Neural crest cell (in vitro differentiated cells): ENCODE data around the gene TGFBR3. TPM values are rescaled to one million over a fixed set of nuclear protein-coding genes. Genes with fewer than 3 reads are reported as not detected.
A peak's percentile ranks its signal among the peaks of the same experiment; 100 is the strongest.

Experiments used
- DNase-seq: peaks from one replicate; pipeline ENCODE4 v3.0.0; 2021; ENCODE audit warnings: low read depth, mixed read lengths, low spot score
- H3K27ac Mint-ChIP-seq: one replicate; pipeline ENCODE4 v1.8.0; 2021; ENCODE audit warnings: mild to moderate bottlenecking, mixed read lengths; ENCODE audit not compliant: unreplicated experiment
- H3K27me3 Mint-ChIP-seq: 2 replicates; pipeline ENCODE4 v1.8.0; 2021; ENCODE audit warnings: low read depth, mild to moderate bottlenecking, mixed read lengths
- H3K36me3 Mint-ChIP-seq: 2 replicates; pipeline ENCODE4 v1.8.0; 2021; ENCODE audit warnings: low read depth, mild to moderate bottlenecking, mixed read lengths
- H3K4me1 Mint-ChIP-seq: 2 replicates; pipeline ENCODE4 v1.8.0; 2021; ENCODE audit warnings: mixed read lengths
- H3K4me3 Mint-ChIP-seq: one replicate; pipeline ENCODE4 v1.8.0; 2021; ENCODE audit warnings: mild to moderate bottlenecking, mixed read lengths
- H3K9me3 Mint-ChIP-seq: 2 replicates; pipeline ENCODE4 v1.8.0; 2021; ENCODE audit warnings: mixed read lengths
- total RNA-seq: library from RNA; stranded (reverse); gene quantifications from 2 replicates; pipeline ENCODE4 v1.2.1, GENCODE V29; 2021
- TF ChIP-seq, protein P1 (sequence below): fragments of 200-600 bp; sonication (generic); conservative IDR thresholded peaks from 2 replicates; pipeline ENCODE4 v1.5.0; 2021; ENCODE audit warnings: antibody characterized with exemption, mild to moderate bottlenecking

Gene TGFBR3
- total RNA-seq, 1 donor from 2014 or later: 15.1 TPM

DNA sequence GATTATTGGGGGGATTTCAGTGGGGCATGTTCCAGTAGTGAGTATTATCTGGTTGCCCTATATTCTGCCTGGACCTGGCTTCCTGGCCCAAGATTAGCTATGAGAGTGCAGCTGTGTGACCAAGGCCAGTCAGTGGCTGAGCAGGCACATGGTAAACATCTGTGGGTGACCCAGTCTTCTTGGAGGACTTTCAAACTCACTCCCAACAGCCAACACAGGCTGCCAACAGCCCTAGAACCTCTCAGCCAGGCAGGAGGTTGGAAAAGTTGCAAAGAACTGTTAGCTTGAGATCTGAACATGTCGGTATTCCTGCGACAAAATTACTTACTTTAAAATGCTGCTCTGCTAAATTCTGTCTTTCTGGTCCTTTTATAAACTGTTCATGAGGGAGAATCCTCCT lies 192.4 kb downstream of the TGFBR3 start:
- Mint-ChIP-seq H3K4me3 (no peak overlapping the region), H3K27ac (no peak overlapping the region), H3K36me3 (peaks cover 18% of the 10 kb centered on the region), H3K4me1 (peaks cover 48% of the 10 kb centered on the region), H3K9me3 (no peaks in the 10 kb centered on the region), H3K27me3 (no peaks in the 10 kb centered on the region)
- DNase-seq: no peak
- TF ChIP-seq, protein P1, sequence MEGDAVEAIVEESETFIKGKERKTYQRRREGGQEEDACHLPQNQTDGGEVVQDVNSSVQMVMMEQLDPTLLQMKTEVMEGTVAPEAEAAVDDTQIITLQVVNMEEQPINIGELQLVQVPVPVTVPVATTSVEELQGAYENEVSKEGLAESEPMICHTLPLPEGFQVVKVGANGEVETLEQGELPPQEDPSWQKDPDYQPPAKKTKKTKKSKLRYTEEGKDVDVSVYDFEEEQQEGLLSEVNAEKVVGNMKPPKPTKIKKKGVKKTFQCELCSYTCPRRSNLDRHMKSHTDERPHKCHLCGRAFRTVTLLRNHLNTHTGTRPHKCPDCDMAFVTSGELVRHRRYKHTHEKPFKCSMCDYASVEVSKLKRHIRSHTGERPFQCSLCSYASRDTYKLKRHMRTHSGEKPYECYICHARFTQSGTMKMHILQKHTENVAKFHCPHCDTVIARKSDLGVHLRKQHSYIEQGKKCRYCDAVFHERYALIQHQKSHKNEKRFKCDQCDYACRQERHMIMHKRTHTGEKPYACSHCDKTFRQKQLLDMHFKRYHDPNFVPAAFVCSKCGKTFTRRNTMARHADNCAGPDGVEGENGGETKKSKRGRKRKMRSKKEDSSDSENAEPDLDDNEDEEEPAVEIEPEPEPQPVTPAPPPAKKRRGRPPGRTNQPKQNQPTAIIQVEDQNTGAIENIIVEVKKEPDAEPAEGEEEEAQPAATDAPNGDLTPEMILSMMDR: no peak

DNA sequence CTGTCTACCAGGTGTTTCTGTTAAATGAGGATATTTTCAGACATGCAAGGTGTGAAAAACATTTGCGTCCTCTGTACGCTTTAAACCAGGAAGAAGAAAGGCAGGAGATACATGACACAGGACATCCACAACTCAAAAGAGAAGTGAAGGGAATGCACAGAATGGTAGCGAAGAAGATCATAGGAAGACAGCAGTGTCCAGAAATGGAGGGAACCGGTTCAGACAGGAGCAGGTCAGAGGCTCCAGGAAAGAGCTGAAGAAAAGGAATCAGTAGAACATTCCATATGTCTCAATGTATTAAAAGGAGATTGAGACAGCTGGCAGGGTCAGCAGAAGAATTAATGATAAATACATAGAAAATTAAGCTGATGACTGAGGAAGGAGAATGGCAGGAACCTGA lies 194.4 kb downstream of the TGFBR3 start:
- TF ChIP-seq, protein P1: no peak
- Mint-ChIP-seq H3K9me3 (no peaks in the 10 kb centered on the region), H3K4me3 (no peak overlapping the region), H3K27me3 (no peaks in the 10 kb centered on the region), H3K27ac (peak overlapping the region; percentile 53), H3K36me3 (peaks cover 15% of the 10 kb centered on the region), H3K4me1 (peaks cover 50% of the 10 kb centered on the region)
- DNase-seq: no peak

DNA sequence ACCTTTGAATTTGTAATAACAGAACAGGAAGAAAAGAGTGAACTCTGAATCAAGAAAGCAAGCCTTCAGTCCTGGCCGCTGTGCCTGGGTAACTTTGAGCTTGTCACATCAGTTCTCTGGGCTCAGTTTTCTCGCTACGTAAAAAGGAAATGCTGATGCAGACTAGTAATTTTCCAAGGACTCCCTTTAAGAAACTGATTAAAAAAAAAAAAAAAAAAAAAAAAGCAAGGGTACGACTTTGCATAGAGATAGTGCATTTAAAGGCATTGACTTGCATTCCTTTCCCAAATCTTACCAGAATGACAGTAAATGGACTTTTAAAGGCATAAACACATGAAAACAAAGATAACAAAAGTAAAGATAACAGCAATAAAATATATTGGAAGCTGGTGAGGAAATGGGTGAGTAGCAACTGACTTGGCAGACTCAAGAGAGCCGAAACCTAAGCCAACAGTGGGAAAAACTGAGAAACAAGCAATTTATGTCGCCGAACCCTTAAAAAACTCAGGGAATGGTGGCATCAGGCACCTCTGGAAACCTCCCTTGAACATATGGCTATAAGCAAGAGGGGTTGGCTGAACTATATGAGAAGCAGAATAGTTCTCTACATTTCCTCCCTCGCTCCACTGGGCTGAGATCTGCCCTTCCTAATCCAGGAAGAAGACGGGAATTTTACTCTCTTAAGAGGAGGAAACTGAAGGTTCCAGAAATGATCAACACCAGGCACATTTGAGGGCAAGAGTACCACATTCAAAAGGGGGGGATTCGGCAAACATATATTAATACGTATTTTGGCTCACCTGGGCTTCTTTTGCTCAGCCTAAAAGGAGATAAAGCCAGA lies 196.1 kb downstream of the TGFBR3 start:
- Mint-ChIP-seq H3K4me3 (no peak overlapping the region), H3K27me3 (no peaks in the 10 kb centered on the region), H3K27ac (no peak overlapping the region), H3K4me1 (peaks cover 45% of the 10 kb centered on the region), H3K9me3 (no peaks in the 10 kb centered on the region), H3K36me3 (peaks cover 10% of the 10 kb centered on the region)
- no peak for DNase-seq
- TF ChIP-seq, protein P1: no peak

DNA sequence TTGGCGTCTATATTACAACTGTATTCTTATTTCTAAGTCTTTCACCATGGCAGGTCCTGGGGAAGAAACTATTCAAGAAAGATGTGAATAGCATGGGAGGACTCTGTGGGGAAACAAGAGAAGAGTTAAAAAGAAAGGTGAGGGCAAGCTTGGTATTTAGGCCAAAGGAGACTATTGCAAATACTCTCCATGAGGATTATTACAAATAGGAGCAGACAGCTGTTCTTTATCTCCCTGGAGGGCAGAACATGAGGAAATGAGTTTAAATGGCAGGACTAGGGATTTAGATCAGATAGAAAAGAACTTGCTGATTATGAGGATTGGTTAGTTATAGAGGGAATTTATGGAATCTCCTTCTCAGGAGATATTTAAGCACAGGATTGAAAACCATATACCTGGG lies 198.5 kb downstream of the TGFBR3 start:
- TF ChIP-seq, protein P1: no peak
- Mint-ChIP-seq H3K36me3 (no peaks in the 10 kb centered on the region), H3K27me3 (no peaks in the 10 kb centered on the region), H3K9me3 (no peaks in the 10 kb centered on the region), H3K27ac (no peak overlapping the region), H3K4me3 (no peak overlapping the region), H3K4me1 (peaks cover 62% of the 10 kb centered on the region)
- DNase-seq: no peak

DNA sequence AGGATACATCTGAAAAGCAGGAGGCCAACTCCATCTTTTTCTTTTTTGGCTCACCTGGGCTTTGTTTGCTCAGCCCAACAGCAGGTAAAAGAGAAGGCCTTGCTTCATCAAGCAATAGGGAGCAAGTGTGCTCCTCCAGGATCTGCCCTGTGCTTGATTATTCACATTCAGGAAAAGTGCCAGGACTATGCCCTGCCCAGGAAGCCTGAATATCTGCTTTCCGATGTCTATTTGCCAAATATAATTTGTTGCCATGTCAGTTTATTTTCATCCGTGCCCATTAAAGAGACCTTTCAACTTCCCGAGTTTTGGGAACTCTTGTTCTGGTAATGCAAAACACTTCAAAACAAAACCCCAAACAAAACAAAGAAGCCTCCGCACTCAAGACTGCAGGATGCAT lies 200.0 kb downstream of the TGFBR3 start:
- Mint-ChIP-seq H3K36me3 (no peaks in the 10 kb centered on the region), H3K4me3 (no peak overlapping the region), H3K27me3 (no peaks in the 10 kb centered on the region), H3K9me3 (no peaks in the 10 kb centered on the region), H3K4me1 (peaks cover 63% of the 10 kb centered on the region), H3K27ac (no peak overlapping the region)
- no peak for DNase-seq
- TF ChIP-seq, protein P1: no peak
